Measurements from ENCODE around the gene APP.

- TF ChIP-seq POLR2A (IDR thresholded peaks at IDR 0.05) = no peak
- TF ChIP-seq, protein P1, sequence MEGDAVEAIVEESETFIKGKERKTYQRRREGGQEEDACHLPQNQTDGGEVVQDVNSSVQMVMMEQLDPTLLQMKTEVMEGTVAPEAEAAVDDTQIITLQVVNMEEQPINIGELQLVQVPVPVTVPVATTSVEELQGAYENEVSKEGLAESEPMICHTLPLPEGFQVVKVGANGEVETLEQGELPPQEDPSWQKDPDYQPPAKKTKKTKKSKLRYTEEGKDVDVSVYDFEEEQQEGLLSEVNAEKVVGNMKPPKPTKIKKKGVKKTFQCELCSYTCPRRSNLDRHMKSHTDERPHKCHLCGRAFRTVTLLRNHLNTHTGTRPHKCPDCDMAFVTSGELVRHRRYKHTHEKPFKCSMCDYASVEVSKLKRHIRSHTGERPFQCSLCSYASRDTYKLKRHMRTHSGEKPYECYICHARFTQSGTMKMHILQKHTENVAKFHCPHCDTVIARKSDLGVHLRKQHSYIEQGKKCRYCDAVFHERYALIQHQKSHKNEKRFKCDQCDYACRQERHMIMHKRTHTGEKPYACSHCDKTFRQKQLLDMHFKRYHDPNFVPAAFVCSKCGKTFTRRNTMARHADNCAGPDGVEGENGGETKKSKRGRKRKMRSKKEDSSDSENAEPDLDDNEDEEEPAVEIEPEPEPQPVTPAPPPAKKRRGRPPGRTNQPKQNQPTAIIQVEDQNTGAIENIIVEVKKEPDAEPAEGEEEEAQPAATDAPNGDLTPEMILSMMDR (IDR thresholded peaks at IDR 0.05) = no peak
These were observed 12.8 kb downstream of the APP start for GRCh38 chr21:26157801-26158200.
